Right atrium auricular region (tissue), 2 donors: ENCODE data around the gene ZDHHC8. TPM values are rescaled to one million over a fixed set of nuclear protein-coding genes. Genes with fewer than 3 reads are reported as not detected.

Experiments used
- DNase-seq: peaks from one replicate; pipeline ENCODE4 v3.0.0-alpha.2; 2019; ENCODE audit warnings: low spot score
- H3K27ac ChIP-seq, 2 donors: fragments of 200-600 bp; sonication (generic); 1 replicate in 1 of 2; 2 replicates in 1 of 2; pipeline ENCODE4 v1.5.1; 2016 to 2019
- H3K27me3 ChIP-seq, 2 donors: fragments of 200-600 bp; sonication (generic); one replicate each; pipeline versions ENCODE4 v1.5.1 to v1.6.0; 2017 to 2019
- H3K36me3 ChIP-seq: fragments of 200-600 bp; sonication (generic); one replicate; pipeline ENCODE4 v1.5.1; 2016
- H3K4me1 ChIP-seq, 2 donors: fragments of 200-600 bp; sonication (generic); one replicate each; pipeline versions ENCODE4 v1.5.1 to v1.6.0; 2017 to 2019
- H3K4me3 ChIP-seq, 2 donors: fragments of 200-600 bp; sonication (generic); 1 replicate in 1 of 2; 2 replicates in 1 of 2; pipeline ENCODE4 v1.5.1; 2017 to 2019; ENCODE audit warnings: mild to moderate bottlenecking in 1 of 2, moderate library complexity in 1 of 2
- H3K9me3 ChIP-seq, 2 donors: fragments of 200-600 bp; sonication (generic); one replicate each; pipeline ENCODE4 v1.5.1; 2019
- microRNA counts, 2 donors: library from miRNA; unstranded; fragments of <30 nt; microRNA quantifications; one replicate each; lab custom pipeline; 2016 to 2017
- microRNA-seq, 2 donors: library from miRNA; unstranded; fragments of <30 nt; microRNA quantifications; one replicate each; pipeline ENCODE4, GENCODE V29; 2016 to 2017; ENCODE audit warnings: borderline number of aligned reads in 2 of 2, borderline replicate concordance in 1 of 2
- total RNA-seq, 2 donors: library from RNA; depleted of rRNA; stranded (reverse); fragments of >200 nt; gene quantifications; one replicate each; pipeline ENCODE4 v1.1.0, GENCODE V29; 2016
- TF ChIP-seq, protein P1 (sequence below), 2 donors: fragments of 200-600 bp; sonication (generic); IDR thresholded peaks; one replicate each; pipeline ENCODE4 v1.5.1; 2019; ENCODE audit warnings: antibody characterized with exemption in 2 of 2

ZDHHC8 gene
- total RNA-seq, 2 donors from 2014 or later, result 13.5 to 16.6 TPM

DNA sequence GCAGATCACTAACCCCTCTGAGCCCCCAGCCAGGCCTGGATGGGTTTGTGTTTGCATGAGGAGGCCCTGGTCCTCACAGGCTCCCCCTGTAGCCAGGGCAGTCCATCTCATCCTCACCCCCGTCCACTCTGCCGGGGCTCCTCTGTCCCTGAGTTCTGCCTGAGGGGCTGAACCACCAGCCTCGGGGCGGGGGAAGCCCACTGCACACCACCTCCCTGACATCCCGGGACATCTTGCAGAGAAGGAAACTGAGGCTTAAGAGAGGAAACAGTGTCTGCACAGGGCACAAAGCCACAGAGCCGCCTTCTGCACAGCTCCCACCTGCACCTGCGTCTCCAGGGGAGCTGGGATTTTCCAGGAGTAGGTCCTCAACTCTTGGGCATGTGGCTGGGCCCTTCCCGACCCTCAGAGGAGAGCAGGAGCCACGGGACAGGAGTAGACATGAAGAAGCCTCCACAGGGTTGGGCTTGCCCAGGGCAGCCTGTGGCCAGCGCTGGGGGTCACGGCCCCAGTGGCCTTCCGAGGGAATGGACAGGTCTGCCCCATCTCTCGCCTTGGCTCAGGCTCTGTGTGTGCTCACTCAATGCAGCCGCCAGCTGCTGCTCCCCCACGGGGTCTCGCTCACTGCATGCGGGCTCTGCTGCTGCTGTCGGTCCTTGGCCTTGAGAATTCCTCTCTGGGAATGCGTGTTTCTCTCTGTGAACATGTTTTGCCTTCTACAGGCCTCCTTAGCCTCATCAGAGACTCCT lies 64.7 kb downstream of the ZDHHC8 start:
- Histone ChIP-seq H3K27me3 (no peaks in the 10 kb centered on the region), H3K9me3 (no peaks in the 10 kb centered on the region), H3K27ac (no peak overlapping the region), H3K4me3 (no peak overlapping the region), H3K4me1 (no peaks in the 10 kb centered on the region), H3K36me3 (no peaks in the 10 kb centered on the region)
- no peak for DNase-seq
- TF ChIP-seq, protein P1, sequence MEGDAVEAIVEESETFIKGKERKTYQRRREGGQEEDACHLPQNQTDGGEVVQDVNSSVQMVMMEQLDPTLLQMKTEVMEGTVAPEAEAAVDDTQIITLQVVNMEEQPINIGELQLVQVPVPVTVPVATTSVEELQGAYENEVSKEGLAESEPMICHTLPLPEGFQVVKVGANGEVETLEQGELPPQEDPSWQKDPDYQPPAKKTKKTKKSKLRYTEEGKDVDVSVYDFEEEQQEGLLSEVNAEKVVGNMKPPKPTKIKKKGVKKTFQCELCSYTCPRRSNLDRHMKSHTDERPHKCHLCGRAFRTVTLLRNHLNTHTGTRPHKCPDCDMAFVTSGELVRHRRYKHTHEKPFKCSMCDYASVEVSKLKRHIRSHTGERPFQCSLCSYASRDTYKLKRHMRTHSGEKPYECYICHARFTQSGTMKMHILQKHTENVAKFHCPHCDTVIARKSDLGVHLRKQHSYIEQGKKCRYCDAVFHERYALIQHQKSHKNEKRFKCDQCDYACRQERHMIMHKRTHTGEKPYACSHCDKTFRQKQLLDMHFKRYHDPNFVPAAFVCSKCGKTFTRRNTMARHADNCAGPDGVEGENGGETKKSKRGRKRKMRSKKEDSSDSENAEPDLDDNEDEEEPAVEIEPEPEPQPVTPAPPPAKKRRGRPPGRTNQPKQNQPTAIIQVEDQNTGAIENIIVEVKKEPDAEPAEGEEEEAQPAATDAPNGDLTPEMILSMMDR (IDR thresholded peaks at IDR 0.05), result no peak

MicroRNA genes within 50 kb of the gene (microRNA counts, 767-probe panel; counts per million panel counts)
- 0 to 31.0 counts per million in 2 donors for microRNA hsa-miR-1306-3p (lab: Ali Mortazavi, UCI)

Small RNA genes within 50 kb of the gene (microRNA-seq; reads per million reads assigned to microRNA genes)
- gene MIR6816, result 0 reads per million in 2 donors

Other genes starting within 250 kb of the ZDHHC8 start
- 100 to 1,000 TPM; 142 to 195 TPM for gene COMT, start 190.0 kb upstream of the ZDHHC8 start, total RNA-seq
- gene TXNRD2, start 190.0 kb upstream of the ZDHHC8 start, total RNA-seq, result 10 to 100 TPM; 16.2 to 18.4 TPM
- 10 to 100 TPM; 16.7 to 35.8 TPM for gene ARVCF, start 115.0 kb upstream of the ZDHHC8 start, total RNA-seq
- gene TANGO2, start 110.7 kb upstream of the ZDHHC8 start, total RNA-seq, result 100 to 1,000 TPM in 1 of 2 donors, 10 to 100 TPM in 1; 95.2 to 101 TPM
- 10 to 100 TPM in 1 of 2 donors, 1 to 10 TPM in 1; 8.3 to 12.1 TPM for gene DGCR8, start 51.6 kb upstream of the ZDHHC8 start, total RNA-seq
- 10 to 100 TPM; 63.6 to 96.5 TPM for gene RANBP1, start 15.7 kb upstream of the ZDHHC8 start, total RNA-seq
- 10 to 100 TPM; 16.0 to 17.6 TPM for gene TRMT2A, start 14.6 kb upstream of the ZDHHC8 start, total RNA-seq
- gene CCDC188, start 19.3 kb downstream of the ZDHHC8 start, total RNA-seq, result under 1 TPM in 1 of 2 donors, not detected in 1; 0.43 TPM
- 1 to 10 TPM; 1.0 to 2.0 TPM for gene RTN4R, start 136.5 kb downstream of the ZDHHC8 start, total RNA-seq
- 10 to 100 TPM; 60.4 to 64.3 TPM for gene DGCR6L, start 188.3 kb downstream of the ZDHHC8 start, total RNA-seq